ENCODE data around the gene CACTIN. TPM values are rescaled to one million over a fixed set of nuclear protein-coding genes. Genes with fewer than 3 reads are reported as not detected.

The CACTIN gene
- total RNA-seq, 1 experiment from 2014 or later: 33.2 TPM

DNA sequence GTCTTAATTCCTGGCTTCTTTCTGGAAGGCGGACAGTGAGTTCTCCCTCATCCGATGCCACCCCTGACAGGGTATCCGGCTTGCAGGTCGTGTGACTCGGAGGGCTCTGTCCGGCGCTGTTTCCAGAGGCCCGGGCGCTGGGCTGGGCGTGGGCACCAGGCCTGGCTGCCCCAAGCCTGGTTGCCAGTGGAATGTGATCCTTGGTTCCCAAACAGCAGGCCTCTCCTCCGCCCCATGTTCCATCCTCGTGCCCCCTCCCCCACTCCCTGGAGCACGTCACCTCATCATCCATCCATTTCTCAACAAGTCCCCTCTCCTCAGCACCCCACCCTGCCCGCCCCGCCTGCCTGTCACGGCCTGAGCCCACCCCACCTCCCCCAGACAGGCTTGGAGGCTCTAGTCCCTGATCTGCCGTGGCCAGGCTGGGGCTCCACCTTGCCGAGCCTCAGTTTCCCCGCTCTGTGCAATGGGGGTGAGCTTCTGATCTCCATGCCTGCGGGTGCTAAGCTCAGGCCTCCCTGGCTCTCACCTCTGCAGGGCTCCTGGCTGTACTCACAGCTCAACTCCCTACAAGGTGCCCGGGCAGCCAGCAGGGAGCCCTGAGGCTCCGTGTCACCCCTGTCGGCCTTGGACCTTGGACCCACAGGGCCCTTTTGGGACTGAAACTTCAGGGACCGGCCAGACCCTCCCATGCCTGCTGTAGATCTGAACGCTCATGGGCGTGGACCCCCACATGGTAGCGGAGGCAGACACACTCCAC, 22.2 kb downstream of the CACTIN start:
- H3K27me3 ChIP-seq (ENCODE audit: insufficient read depth, low read length): no peaks in the 10 kb centered on the region
- H3K27ac ChIP-seq (ENCODE audit: low read depth, low read length): no peak overlapping the region
- ChIA-PET POLR2A (no interaction called here), CTCF (no interaction called here), RAD21 (ENCODE audit: low non-redundant PET in 1 of 2, low total read pairs in 2 of 2, uncharacterized antibody in 2 of 2, unreplicated experiment in 2 of 2) (no interaction called here)
- no peaks in the 10 kb centered on the region for H3K79me2 ChIP-seq (ENCODE audit: insufficient read depth, low read length)
- DNase-seq (ENCODE audit: low read depth, low spot score): no peak
- no peaks in the 10 kb centered on the region for H3K9me3 ChIP-seq (ENCODE audit: control insufficient read depth in 1 of 2, insufficient read depth in 1 of 2, low read depth in 1 of 2, low read length in 2 of 2)
- H3K4me3 ChIP-seq (replicated peaks in 1 of 2; ENCODE audit: low read depth in 1 of 2, low read length in 2 of 2): no peak overlapping the region
- no peak for TF ChIP-seq CEBPB (IDR thresholded peaks at IDR 0.05; ENCODE audit: low read depth)
- TF ChIP-seq ZNF274 (IDR thresholded peaks at IDR 0.05; ENCODE audit: low read depth, low read length): no peak
- no peak for TF ChIP-seq POLR2AphosphoS5 (IDR thresholded peaks at IDR 0.05; ENCODE audit: low read depth, low read length)
- TF ChIP-seq YY1 (IDR thresholded peaks at IDR 0.05; ENCODE audit: extremely low read depth, insufficient replicate concordance, low read depth, low read length): no peak
- TF ChIP-seq CBX3 (IDR thresholded peaks at IDR 0.05; ENCODE audit: low read depth): no peak
- no peak for TF ChIP-seq TCF7L2 (IDR thresholded peaks at IDR 0.05; ENCODE audit: borderline replicate concordance, extremely low read depth, insufficient read depth, insufficient read length)
- TF ChIP-seq SRF (IDR thresholded peaks at IDR 0.05; ENCODE audit: low read depth): no peak
- TF ChIP-seq ELF1 (IDR thresholded peaks at IDR 0.05; ENCODE audit: borderline replicate concordance, low read depth): no peak
- no peak for TF ChIP-seq EZH2 (IDR thresholded peaks at IDR 0.05)
- TF ChIP-seq, protein P1, sequence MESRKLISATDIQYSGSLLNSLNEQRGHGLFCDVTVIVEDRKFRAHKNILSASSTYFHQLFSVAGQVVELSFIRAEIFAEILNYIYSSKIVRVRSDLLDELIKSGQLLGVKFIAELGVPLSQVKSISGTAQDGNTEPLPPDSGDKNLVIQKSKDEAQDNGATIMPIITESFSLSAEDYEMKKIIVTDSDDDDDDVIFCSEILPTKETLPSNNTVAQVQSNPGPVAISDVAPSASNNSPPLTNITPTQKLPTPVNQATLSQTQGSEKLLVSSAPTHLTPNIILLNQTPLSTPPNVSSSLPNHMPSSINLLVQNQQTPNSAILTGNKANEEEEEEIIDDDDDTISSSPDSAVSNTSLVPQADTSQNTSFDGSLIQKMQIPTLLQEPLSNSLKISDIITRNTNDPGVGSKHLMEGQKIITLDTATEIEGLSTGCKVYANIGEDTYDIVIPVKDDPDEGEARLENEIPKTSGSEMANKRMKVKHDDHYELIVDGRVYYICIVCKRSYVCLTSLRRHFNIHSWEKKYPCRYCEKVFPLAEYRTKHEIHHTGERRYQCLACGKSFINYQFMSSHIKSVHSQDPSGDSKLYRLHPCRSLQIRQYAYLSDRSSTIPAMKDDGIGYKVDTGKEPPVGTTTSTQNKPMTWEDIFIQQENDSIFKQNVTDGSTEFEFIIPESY (IDR thresholded peaks at IDR 0.05; ENCODE audit: extremely low read depth, insufficient replicate concordance, low read length): no peak
- TF ChIP-seq, protein P2, sequence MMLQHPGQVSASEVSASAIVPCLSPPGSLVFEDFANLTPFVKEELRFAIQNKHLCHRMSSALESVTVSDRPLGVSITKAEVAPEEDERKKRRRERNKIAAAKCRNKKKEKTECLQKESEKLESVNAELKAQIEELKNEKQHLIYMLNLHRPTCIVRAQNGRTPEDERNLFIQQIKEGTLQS (IDR thresholded peaks at IDR 0.05): no peak
- TF ChIP-seq JUND (IDR thresholded peaks at IDR 0.05): no peak
- no peak for TF ChIP-seq RAD21 (IDR thresholded peaks at IDR 0.05; ENCODE audit: low read depth)
- no peak for TF ChIP-seq EZH2phosphoT487 (IDR thresholded peaks at IDR 0.05; ENCODE audit: borderline replicate concordance)
- no TSS peak for BruUV-seq (replicated peaks)
- ATAC-seq: no peak
- no peaks in the 10 kb centered on the region for H3K9me2 ChIP-seq (ENCODE audit: insufficient read depth)
- H4K20me1 ChIP-seq (ENCODE audit: insufficient read depth): no peaks in the 10 kb centered on the region
- peaks cover 13 to 28% of the 10 kb centered on the region in 2 experiments for H3K4me1 ChIP-seq (ENCODE audit: control insufficient read depth in 1 of 2, insufficient read depth in 2 of 2, low read length in 2 of 2)
- no peak overlapping the region for H2AFZ ChIP-seq (ENCODE audit: low read depth, low read length, poor library complexity, severe bottlenecking)
- intact Hi-C loops (cut with micrococcal nuclease): no loop called here
- H3K36me3 ChIP-seq (ENCODE audit: control insufficient read depth in 1 of 2, insufficient read depth in 2 of 2, low read length in 2 of 2): no peaks in the 10 kb centered on the region
- H3K4me2 ChIP-seq (ENCODE audit: low read length): no peak overlapping the region
- no peak overlapping the region for H3K9ac ChIP-seq (ENCODE audit: low read length)
